ENCODE measurements around the gene BHLHE40.

The BHLHE40 gene

DNA sequence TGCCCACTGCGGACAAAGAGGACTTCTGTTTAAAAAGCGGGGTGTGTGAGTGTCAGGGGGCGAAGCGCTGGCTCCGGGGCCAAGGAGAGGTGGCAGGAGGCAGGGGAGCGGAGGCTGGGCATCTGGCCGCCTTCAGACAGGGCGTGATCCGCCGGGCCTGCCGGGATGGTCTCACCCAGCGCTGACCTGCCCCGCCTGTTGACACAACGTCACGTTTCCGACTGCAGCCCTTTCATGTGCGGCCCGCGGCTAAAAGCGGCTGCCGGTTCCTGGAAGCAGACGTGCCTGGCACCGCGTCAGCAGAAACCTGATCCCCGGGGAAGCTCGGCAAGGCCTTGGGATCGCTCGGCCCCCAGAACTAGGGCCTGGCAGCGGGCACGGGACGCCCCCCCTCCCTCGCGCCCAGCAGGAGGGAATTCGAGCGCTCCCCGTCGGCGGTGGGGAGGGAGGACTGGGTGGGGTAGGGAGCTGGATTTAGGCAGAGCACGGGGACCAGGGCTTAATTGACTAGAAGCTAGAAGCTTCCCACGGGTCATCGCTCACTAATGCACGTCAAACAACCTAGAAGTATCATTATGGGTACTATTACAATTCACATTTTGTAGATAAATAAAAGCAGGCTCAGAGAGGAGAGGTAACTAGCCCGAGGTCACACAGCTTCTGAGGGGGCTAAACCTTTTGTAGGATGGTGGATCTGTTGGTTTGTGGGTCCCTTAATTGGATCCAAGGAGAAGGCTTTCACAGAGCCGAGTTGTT lies 7.7 kb downstream of the BHLHE40 start (continued):
- TF ChIP-seq GLIS1 (tag by site-specific recombination; IDR thresholded peaks at IDR 0.05), result peak; percentile 98
- TF ChIP-seq MZF1 (tag by site-specific recombination; IDR thresholded peaks at IDR 0.05; ENCODE audit: borderline replicate concordance), result peak; percentile 93
- peak; percentile 41 for TF ChIP-seq ZNF146 (tag by site-specific recombination; IDR thresholded peaks at IDR 0.05)
- TF ChIP-seq BCL11B (tag by site-specific recombination; IDR thresholded peaks at IDR 0.05; ENCODE audit: low read depth), result peak; percentile 35; the same call in 1 of the 2 replicates
- no peak for TF ChIP-seq ZNF155 (tag by site-specific recombination; IDR thresholded peaks at IDR 0.05)
- peak; percentile 99 for TF ChIP-seq KLF8 (tag by site-specific recombination; IDR thresholded peaks at IDR 0.05)
- TF ChIP-seq HOXA7 (CRISPR knock-in tag; IDR thresholded peaks at IDR 0.05; ENCODE audit: borderline replicate concordance), result no peak
- TF ChIP-seq ZXDB (tag by site-specific recombination; IDR thresholded peaks at IDR 0.05), result peak; percentile 98
- TF ChIP-seq ZNF501 (tag by site-specific recombination; IDR thresholded peaks at IDR 0.05), result peak; percentile 99; the same call in 1 of the 2 replicates
- TF ChIP-seq, protein P1, sequence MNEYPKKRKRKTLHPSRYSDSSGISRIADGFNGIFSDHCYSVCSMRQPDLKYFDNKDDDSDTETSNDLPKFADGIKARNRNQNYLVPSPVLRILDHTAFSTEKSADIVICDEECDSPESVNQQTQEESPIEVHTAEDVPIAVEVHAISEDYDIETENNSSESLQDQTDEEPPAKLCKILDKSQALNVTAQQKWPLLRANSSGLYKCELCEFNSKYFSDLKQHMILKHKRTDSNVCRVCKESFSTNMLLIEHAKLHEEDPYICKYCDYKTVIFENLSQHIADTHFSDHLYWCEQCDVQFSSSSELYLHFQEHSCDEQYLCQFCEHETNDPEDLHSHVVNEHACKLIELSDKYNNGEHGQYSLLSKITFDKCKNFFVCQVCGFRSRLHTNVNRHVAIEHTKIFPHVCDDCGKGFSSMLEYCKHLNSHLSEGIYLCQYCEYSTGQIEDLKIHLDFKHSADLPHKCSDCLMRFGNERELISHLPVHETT (tag by site-specific recombination; IDR thresholded peaks at IDR 0.05), result peak; percentile 89
- peak; percentile 98 for TF ChIP-seq SCRT2 (tag by site-specific recombination; IDR thresholded peaks at IDR 0.05)
- TF ChIP-seq ZNF423 (tag by site-specific recombination; IDR thresholded peaks at IDR 0.05), result peak; percentile 98
- TF ChIP-seq RBAK (tag by site-specific recombination; IDR thresholded peaks at IDR 0.05), result no peak
- peak; percentile 36; the same call in 1 of the 2 replicates for TF ChIP-seq ZNF792 (tag by site-specific recombination; IDR thresholded peaks at IDR 0.05)
- TF ChIP-seq, protein P2, sequence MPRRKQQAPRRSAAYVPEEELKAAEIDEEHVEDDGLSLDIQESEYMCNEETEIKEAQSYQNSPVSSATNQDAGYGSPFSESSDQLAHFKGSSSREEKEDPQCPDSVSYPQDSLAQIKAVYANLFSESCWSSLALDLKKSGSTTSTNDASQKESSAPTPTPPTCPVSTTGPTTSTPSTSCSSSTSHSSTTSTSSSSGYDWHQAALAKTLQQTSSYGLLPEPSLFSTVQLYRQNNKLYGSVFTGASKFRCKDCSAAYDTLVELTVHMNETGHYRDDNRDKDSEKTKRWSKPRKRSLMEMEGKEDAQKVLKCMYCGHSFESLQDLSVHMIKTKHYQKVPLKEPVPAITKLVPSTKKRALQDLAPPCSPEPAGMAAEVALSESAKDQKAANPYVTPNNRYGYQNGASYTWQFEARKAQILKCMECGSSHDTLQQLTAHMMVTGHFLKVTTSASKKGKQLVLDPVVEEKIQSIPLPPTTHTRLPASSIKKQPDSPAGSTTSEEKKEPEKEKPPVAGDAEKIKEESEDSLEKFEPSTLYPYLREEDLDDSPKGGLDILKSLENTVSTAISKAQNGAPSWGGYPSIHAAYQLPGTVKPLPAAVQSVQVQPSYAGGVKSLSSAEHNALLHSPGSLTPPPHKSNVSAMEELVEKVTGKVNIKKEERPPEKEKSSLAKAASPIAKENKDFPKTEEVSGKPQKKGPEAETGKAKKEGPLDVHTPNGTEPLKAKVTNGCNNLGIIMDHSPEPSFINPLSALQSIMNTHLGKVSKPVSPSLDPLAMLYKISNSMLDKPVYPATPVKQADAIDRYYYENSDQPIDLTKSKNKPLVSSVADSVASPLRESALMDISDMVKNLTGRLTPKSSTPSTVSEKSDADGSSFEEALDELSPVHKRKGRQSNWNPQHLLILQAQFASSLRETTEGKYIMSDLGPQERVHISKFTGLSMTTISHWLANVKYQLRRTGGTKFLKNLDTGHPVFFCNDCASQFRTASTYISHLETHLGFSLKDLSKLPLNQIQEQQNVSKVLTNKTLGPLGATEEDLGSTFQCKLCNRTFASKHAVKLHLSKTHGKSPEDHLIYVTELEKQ (tag by site-specific recombination; IDR thresholded peaks at IDR 0.05; ENCODE audit: borderline replicate concordance), result peak; percentile 90
- TF ChIP-seq ZNF10 (tag by site-specific recombination; IDR thresholded peaks at IDR 0.05), result peak; percentile 80
- TF ChIP-seq, protein P3, sequence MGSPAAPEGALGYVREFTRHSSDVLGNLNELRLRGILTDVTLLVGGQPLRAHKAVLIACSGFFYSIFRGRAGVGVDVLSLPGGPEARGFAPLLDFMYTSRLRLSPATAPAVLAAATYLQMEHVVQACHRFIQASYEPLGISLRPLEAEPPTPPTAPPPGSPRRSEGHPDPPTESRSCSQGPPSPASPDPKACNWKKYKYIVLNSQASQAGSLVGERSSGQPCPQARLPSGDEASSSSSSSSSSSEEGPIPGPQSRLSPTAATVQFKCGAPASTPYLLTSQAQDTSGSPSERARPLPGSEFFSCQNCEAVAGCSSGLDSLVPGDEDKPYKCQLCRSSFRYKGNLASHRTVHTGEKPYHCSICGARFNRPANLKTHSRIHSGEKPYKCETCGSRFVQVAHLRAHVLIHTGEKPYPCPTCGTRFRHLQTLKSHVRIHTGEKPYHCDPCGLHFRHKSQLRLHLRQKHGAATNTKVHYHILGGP (tag by site-specific recombination; IDR thresholded peaks at IDR 0.05), result peak; percentile 46
- TF ChIP-seq, protein P4, sequence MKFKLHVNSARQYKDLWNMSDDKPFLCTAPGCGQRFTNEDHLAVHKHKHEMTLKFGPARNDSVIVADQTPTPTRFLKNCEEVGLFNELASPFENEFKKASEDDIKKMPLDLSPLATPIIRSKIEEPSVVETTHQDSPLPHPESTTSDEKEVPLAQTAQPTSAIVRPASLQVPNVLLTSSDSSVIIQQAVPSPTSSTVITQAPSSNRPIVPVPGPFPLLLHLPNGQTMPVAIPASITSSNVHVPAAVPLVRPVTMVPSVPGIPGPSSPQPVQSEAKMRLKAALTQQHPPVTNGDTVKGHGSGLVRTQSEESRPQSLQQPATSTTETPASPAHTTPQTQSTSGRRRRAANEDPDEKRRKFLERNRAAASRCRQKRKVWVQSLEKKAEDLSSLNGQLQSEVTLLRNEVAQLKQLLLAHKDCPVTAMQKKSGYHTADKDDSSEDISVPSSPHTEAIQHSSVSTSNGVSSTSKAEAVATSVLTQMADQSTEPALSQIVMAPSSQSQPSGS (tag by site-specific recombination; IDR thresholded peaks at IDR 0.05; ENCODE audit: low read depth), result peak; percentile 86
- TF ChIP-seq ZFP41 (tag by site-specific recombination; IDR thresholded peaks at IDR 0.05; ENCODE audit: borderline replicate concordance), result no peak
- peak; percentile 98 for TF ChIP-seq FEZF1 (tag by site-specific recombination; IDR thresholded peaks at IDR 0.05)
- TF ChIP-seq ZNF626 (tag by site-specific recombination; IDR thresholded peaks at IDR 0.05), result no peak
- TF ChIP-seq ZNF391 (tag by site-specific recombination; IDR thresholded peaks at IDR 0.05; ENCODE audit: borderline replicate concordance, low read depth), result peak; percentile 87
- peak; percentile 96 for TF ChIP-seq ZNF843 (tag by site-specific recombination; IDR thresholded peaks at IDR 0.05)
- TF ChIP-seq, protein P5, sequence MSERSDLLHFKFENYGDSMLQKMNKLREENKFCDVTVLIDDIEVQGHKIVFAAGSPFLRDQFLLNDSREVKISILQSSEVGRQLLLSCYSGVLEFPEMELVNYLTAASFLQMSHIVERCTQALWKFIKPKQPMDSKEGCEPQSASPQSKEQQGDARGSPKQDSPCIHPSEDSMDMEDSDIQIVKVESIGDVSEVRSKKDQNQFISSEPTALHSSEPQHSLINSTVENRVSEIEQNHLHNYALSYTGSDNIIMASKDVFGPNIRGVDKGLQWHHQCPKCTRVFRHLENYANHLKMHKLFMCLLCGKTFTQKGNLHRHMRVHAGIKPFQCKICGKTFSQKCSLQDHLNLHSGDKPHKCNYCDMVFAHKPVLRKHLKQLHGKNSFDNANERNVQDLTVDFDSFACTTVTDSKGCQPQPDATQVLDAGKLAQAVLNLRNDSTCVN (tag by site-specific recombination; optimal IDR thresholded peaks at IDR 0.05), result peak; percentile 90
- TF ChIP-seq, protein P6, sequence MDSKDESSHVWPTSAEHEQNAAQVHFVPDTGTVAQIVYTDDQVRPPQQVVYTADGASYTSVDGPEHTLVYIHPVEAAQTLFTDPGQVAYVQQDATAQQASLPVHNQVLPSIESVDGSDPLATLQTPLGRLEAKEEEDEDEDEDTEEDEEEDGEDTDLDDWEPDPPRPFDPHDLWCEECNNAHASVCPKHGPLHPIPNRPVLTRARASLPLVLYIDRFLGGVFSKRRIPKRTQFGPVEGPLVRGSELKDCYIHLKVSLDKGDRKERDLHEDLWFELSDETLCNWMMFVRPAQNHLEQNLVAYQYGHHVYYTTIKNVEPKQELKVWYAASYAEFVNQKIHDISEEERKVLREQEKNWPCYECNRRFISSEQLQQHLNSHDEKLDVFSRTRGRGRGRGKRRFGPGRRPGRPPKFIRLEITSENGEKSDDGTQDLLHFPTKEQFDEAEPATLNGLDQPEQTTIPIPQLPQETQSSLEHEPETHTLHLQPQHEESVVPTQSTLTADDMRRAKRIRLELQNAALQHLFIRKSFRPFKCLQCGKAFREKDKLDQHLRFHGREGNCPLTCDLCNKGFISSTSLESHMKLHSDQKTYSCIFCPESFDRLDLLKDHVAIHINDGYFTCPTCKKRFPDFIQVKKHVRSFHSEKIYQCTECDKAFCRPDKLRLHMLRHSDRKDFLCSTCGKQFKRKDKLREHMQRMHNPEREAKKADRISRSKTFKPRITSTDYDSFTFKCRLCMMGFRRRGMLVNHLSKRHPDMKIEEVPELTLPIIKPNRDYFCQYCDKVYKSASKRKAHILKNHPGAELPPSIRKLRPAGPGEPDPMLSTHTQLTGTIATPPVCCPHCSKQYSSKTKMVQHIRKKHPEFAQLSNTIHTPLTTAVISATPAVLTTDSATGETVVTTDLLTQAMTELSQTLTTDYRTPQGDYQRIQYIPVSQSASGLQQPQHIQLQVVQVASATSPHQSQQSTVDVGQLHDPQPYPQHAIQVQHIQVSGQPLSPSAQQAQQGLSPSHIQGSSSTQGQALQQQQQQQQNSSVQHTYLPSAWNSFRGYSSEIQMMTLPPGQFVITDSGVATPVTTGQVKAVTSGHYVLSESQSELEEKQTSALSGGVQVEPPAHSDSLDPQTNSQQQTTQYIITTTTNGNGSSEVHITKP (tag by site-specific recombination; IDR thresholded peaks at IDR 0.05), result peak; percentile 99

Measured in HEK293 (cell line).